Smooth muscle cell (in vitro differentiated cells): ENCODE results near the gene HILPDA. TPM values are rescaled to one million over a fixed set of nuclear protein-coding genes. Genes with fewer than 3 reads are reported as not detected.

Experiments used
- DNase-seq: peaks from one replicate; lab custom pipeline; 2025; ENCODE audit not compliant: unreplicated experiment; lab: John Stamatoyannopoulos, UW
- H2AFZ ChIP-seq: fragments of 200-600 bp; sonication (generic); 2 replicates; pipeline ENCODE4 v1.6.0; 2016; ENCODE audit warnings: antibody characterized with exemption, low read depth, mild to moderate bottlenecking
- H3F3A ChIP-seq: fragments of 200-600 bp; sonication (generic); 2 replicates; pipeline ENCODE4 v1.6.0; 2017; ENCODE audit warnings: antibody characterized with exemption, low read depth
- H3K27ac ChIP-seq: fragments of 200-600 bp; sonication (generic); 2 replicates; pipeline ENCODE4 v1.5.1; 2016; ENCODE audit warnings: low read depth, mild to moderate bottlenecking
- H3K27me3 ChIP-seq: fragments of 200-600 bp; sonication (generic); 2 replicates; pipeline ENCODE4 v1.6.1; 2016; ENCODE audit warnings: low read depth, mild to moderate bottlenecking
- H3K36me3 ChIP-seq: fragments of 200-600 bp; sonication (generic); 2 replicates; pipeline ENCODE4 v1.5.1; 2016; ENCODE audit warnings: low read depth
- H3K4me1 ChIP-seq: fragments of 200-600 bp; sonication (generic); 2 replicates; pipeline ENCODE4 v1.5.1; 2016; ENCODE audit warnings: low read depth
- H3K4me2 ChIP-seq: fragments of 200-600 bp; sonication (generic); 2 replicates; pipeline ENCODE4 v1.6.0; 2016; ENCODE audit warnings: mild to moderate bottlenecking
- H3K4me3 ChIP-seq: fragments of 200-600 bp; sonication (generic); 2 replicates; pipeline ENCODE4 v1.5.1; 2016; ENCODE audit warnings: mild to moderate bottlenecking
- H3K79me2 ChIP-seq: fragments of 200-600 bp; sonication (generic); 2 replicates; pipeline ENCODE4 v1.6.0; 2016; ENCODE audit warnings: low read depth, mild to moderate bottlenecking
- H3K9ac ChIP-seq: fragments of 200-600 bp; sonication (generic); 2 replicates; pipeline ENCODE4 v1.6.0; 2016; ENCODE audit warnings: low read depth
- H3K9me3 ChIP-seq: fragments of 200-600 bp; sonication (generic); replicated peaks from 2 replicates; pipeline ENCODE4 v1.5.1; 2016; ENCODE audit warnings: low read depth
- H4K20me1 ChIP-seq: fragments of 200-600 bp; sonication (generic); 2 replicates; pipeline ENCODE4 v1.6.0; 2016; ENCODE audit warnings: low read depth
- CTCF ChIP-seq: fragments of 200-600 bp; sonication (generic); IDR thresholded peaks from 2 replicates; pipeline ENCODE4 v1.5.1; 2017; ENCODE audit warnings: borderline replicate concordance, mild to moderate bottlenecking, antibody characterized with exemption; ENCODE audit not compliant: insufficient read depth, poor library complexity, severe bottlenecking
- WGBS: methylation state at CpG from one replicate; pipeline ENCODE4 v1.1.7; 2016; ENCODE audit warnings: low lambda C conversion rate; 5-methylcytosine and 5-hydroxymethylcytosine counted together
- polyA plus RNA-seq: library from polyadenylated mRNA; unstranded; fragments of >200 nt; fragmentation: Nextera tagmentation; extraction: Ambion mirVana; gene quantifications from 2 replicates; pipeline ENCODE4 v1.2.1, GENCODE V29; 2016
- total RNA-seq: library from RNA; depleted of rRNA; stranded (reverse); fragments of >200 nt; gene quantifications from 2 replicates; pipeline ENCODE4 v1.2.3, GENCODE V29; 2014

The HILPDA gene
- total and polyA plus RNA-seq, 2 experiments from 2014 or later, result 37.5 to 90.2 TPM

- Histone ChIP-seq H3K79me2 (no peaks in the 10 kb centered on the region), H2AFZ (no peak overlapping the region), H3K27ac (no peak overlapping the region), H3K9ac (no peak overlapping the region), H3K4me3 (no peak overlapping the region), H3K9me3 (no peaks in the 10 kb centered on the region), H3F3A (no peaks in the 10 kb centered on the region), H4K20me1 (no peaks in the 10 kb centered on the region), H3K4me2 (no peak overlapping the region), H3K27me3 (no peaks in the 10 kb centered on the region), H3K4me1 (no peaks in the 10 kb centered on the region), H3K36me3 (no peaks in the 10 kb centered on the region)
- TF ChIP-seq CTCF, result no peak
- DNase-seq, result no peak
- 63% methylated on average over 4 of the region's 6 CpGs for WGBS
These were observed 24.5 kb upstream of the HILPDA start for GRCh38 chr7:128431221-128431620.

- Histone ChIP-seq H3K27ac (no peak overlapping the region), H3K36me3 (no peaks in the 10 kb centered on the region), H3K4me2 (no peak overlapping the region), H3K79me2 (no peaks in the 10 kb centered on the region), H3F3A (no peaks in the 10 kb centered on the region), H3K9me3 (no peaks in the 10 kb centered on the region), H3K27me3 (no peaks in the 10 kb centered on the region), H2AFZ (no peak overlapping the region), H4K20me1 (no peaks in the 10 kb centered on the region), H3K4me3 (no peak overlapping the region), H3K4me1 (no peaks in the 10 kb centered on the region), H3K9ac (no peak overlapping the region)
- no peak for TF ChIP-seq CTCF
- no peak for DNase-seq
- WGBS, result 83% methylated on average over 2 of the region's 2 CpGs
These were observed 23.9 kb upstream of the HILPDA start for GRCh38 chr7:128431754-128432153.

GRCh38 chr7:128434413-128435326, 21.0 kb upstream of the HILPDA start:
- Histone ChIP-seq H2AFZ (no peak overlapping the region), H3K4me3 (no peak overlapping the region), H3K79me2 (no peaks in the 10 kb centered on the region), H3K27me3 (no peaks in the 10 kb centered on the region), H3K9me3 (no peaks in the 10 kb centered on the region), H3K4me2 (no peak overlapping the region), H3K4me1 (no peaks in the 10 kb centered on the region), H4K20me1 (no peaks in the 10 kb centered on the region), H3F3A (no peaks in the 10 kb centered on the region), H3K27ac (no peak overlapping the region), H3K36me3 (no peaks in the 10 kb centered on the region), H3K9ac (no peak overlapping the region)
- no peak for TF ChIP-seq CTCF
- WGBS, result 68% methylated on average over 4 of the region's 4 CpGs
- no peak for DNase-seq

- no peaks in the 10 kb centered on the region for H3K9me3 ChIP-seq
- no peak overlapping the region for H3K9ac ChIP-seq
- H3K4me3 ChIP-seq, result no peak overlapping the region
- peak overlapping the region; percentile 76 for H2AFZ ChIP-seq
- no peaks in the 10 kb centered on the region for H3K36me3 ChIP-seq
- 61% methylated on average over 3 of the region's 3 CpGs for WGBS
- H4K20me1 ChIP-seq, result no peaks in the 10 kb centered on the region
- no peak overlapping the region for H3K27ac ChIP-seq
- no peak for DNase-seq
- no peaks in the 10 kb centered on the region for H3K4me1 ChIP-seq
- no peak overlapping the region for H3K4me2 ChIP-seq
- no peaks in the 10 kb centered on the region for H3K27me3 ChIP-seq
- H3F3A ChIP-seq, result no peaks in the 10 kb centered on the region
- no peaks in the 10 kb centered on the region for H3K79me2 ChIP-seq
- TF ChIP-seq CTCF, result no peak
These were observed 20.4 kb upstream of the HILPDA start for GRCh38 chr7:128435327-128435686.
